ENCODE measurements around the gene NTRK3. TPM values are rescaled to one million over a fixed set of nuclear protein-coding genes. Genes with fewer than 3 reads are reported as not detected.

NTRK3 gene
- total and polyA plus RNA-seq, 10 donors, result 0.33 to 6.6 (median 2.1) TPM

DNA sequence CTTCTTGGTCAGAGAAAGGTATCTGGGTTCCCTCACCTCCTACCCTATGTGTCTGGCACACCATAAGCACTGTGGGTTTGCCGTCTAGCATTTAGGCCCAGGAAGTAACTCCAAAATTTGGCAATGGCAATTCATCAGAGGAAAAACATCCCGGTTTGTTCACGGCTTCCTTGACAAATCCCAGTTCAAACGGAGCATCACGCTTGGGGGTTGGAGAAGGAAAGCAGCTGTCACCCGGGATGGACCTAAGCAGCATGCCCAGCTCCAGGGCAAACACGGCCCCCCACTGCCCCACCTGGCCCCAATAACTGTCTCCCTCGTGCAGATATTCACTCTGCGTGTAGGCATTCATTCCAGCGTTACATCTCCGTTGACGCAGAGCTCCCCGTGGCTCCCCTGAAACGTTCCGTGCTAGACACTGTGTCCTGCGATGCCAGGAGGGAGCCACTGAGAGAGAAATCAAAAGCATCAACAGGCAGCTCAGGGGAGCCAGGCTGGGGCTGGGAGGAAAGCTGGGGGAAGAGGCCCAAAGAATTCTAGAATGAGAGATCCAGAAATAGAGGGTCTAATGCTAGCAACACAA, 41.4 kb downstream of the NTRK3 start:
- no peaks in the 10 kb centered on the region for H3K36me3 ChIP-seq
- H3K4me1 ChIP-seq, result no peaks in the 10 kb centered on the region
- no peaks in the 10 kb centered on the region for H3K27me3 ChIP-seq (replicated peaks in 1 of 7)
- DNase-seq, result no peak
- no peak overlapping the region for H3K4me3 ChIP-seq
- no peak overlapping the region for H3K27ac ChIP-seq
- 73 to 78% (median 77%) methylated on average over 16 of the region's 16 CpGs for WGBS, 5 donors
- intact Hi-C loops (cut with DNase I; ENCODE audit: low total_unique reads), result no loop called here
- H3K9me3 ChIP-seq, result peaks cover 0 to 8% (median 0%) of the 10 kb centered on the region in 8 donors
- TF ChIP-seq POLR2AphosphoS5 (IDR thresholded peaks at IDR 0.05) (no peak), CTCF (IDR thresholded peaks at IDR 0.05 in 8 of 11, conservative IDR thresholded peaks at IDR 0.05 in 3 of 11) (no peak), POLR2A (IDR thresholded peaks at IDR 0.05) (no peak)

DNA sequence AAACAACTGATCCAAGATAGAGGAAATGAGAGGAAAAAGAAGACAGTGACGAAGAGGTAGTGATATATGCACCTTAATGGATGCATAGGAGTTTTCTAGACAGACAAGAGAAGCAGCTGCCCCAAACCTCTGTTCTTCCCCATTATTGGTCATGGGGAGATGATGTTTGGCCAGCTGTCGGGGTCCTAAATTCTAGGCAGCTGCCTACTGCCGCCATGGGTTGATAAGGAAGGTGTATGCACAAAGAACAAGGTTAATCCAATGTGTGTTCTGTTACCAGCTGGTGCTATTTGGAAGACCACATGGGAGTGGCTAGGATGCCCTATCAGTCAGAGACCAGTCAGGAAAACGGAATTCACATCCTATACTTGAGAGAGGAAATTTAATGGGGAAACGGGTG, 47.4 kb downstream of the NTRK3 start:
- H3K4me1 ChIP-seq, result no peaks in the 10 kb centered on the region
- H3K27me3 ChIP-seq (replicated peaks in 1 of 7), result peaks cover 0 to 5% (median 0%) of the 10 kb centered on the region in 7 donors
- no peaks in the 10 kb centered on the region for H3K9me3 ChIP-seq
- no peaks in the 10 kb centered on the region for H3K36me3 ChIP-seq
- TF ChIP-seq POLR2AphosphoS5 (IDR thresholded peaks at IDR 0.05) (no peak), CTCF (IDR thresholded peaks at IDR 0.05 in 8 of 11, conservative IDR thresholded peaks at IDR 0.05 in 3 of 11) (no peak), POLR2A (IDR thresholded peaks at IDR 0.05) (no peak)
- no peak overlapping the region for H3K4me3 ChIP-seq
- WGBS, 5 donors, result 44 to 50% (median 45%) methylated on average over 5 of the region's 5 CpGs
- no peak for DNase-seq
- intact Hi-C loops (cut with DNase I; ENCODE audit: low total_unique reads), result no loop called here
- no peak overlapping the region for H3K27ac ChIP-seq

DNA sequence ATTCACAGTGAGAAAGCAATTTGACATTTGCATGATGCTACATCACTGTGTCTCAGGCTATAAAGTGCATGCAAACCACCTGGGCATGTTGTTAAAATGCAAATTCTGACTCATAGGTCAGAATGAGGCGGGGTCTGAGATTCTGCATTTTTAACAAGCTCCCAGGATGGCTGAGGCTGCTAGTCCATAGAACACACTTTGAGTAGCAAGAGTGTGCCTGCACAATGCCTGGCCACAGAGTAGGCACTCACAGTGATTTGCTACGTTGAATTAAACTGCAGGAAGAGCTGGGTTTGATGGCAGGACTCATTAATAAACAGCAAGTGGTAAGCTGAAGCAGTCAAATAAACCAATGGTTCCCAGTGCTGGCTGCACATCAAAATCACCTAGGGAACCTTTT, 48.1 kb downstream of the NTRK3 start:
- intact Hi-C loops (cut with DNase I; ENCODE audit: low total_unique reads), result no loop called here
- H3K4me1 ChIP-seq, result no peaks in the 10 kb centered on the region
- 51 to 68% (median 65%) methylated on average over 2 of the region's 2 CpGs for WGBS, 5 donors
- no peaks in the 10 kb centered on the region for H3K36me3 ChIP-seq
- H3K27ac ChIP-seq, result no peak overlapping the region
- TF ChIP-seq CTCF (IDR thresholded peaks at IDR 0.05 in 8 of 11, conservative IDR thresholded peaks at IDR 0.05 in 3 of 11), result no peak
- no peak for TF ChIP-seq POLR2A (IDR thresholded peaks at IDR 0.05)
- no peak for TF ChIP-seq POLR2AphosphoS5 (IDR thresholded peaks at IDR 0.05)
- H3K27me3 ChIP-seq (replicated peaks in 1 of 7), result peaks cover 0 to 5% (median 0%) of the 10 kb centered on the region in 7 donors
- no peak overlapping the region for H3K4me3 ChIP-seq
- no peak for DNase-seq
- H3K9me3 ChIP-seq, result no peaks in the 10 kb centered on the region

DNA sequence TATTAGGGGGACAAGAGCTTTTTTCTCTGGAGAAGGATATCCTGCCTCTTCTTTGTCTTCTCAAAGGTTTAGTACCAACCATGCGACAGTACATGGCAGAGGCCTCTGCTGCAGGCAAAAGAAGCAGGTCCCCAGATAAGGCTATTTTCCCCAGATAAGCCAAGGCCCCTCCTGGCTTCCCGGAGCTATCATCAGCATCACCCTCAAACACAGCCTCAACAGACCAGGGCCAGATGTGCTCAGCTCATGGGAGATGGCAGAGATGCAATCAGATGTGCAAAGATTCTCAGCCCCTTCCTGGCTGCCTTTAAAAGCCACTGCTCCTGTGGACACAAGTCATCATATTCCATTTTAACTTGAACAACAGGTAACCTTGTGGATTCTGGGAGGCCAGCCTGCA, 49.0 kb downstream of the NTRK3 start:
- intact Hi-C loops (cut with DNase I; ENCODE audit: low total_unique reads), result no loop called here
- no peak for DNase-seq
- no peaks in the 10 kb centered on the region for H3K36me3 ChIP-seq
- no peak overlapping the region for H3K4me3 ChIP-seq
- no peaks in the 10 kb centered on the region for H3K4me1 ChIP-seq
- H3K9me3 ChIP-seq, result no peaks in the 10 kb centered on the region
- TF ChIP-seq CTCF (IDR thresholded peaks at IDR 0.05 in 8 of 11, conservative IDR thresholded peaks at IDR 0.05 in 3 of 11) (no peak), POLR2A (IDR thresholded peaks at IDR 0.05) (no peak), POLR2AphosphoS5 (IDR thresholded peaks at IDR 0.05) (no peak)
- H3K27ac ChIP-seq, result no peak overlapping the region
- WGBS, 5 donors, result 77 to 93% (median 88%) methylated on average over 2 of the region's 2 CpGs
- peaks cover 0 to 5% (median 0%) of the 10 kb centered on the region in 7 donors for H3K27me3 ChIP-seq (replicated peaks in 1 of 7)
